CD14-positive monocyte (primary cell): ENCODE data around the gene TEAD1. TPM values are rescaled to one million over a fixed set of nuclear protein-coding genes. Genes with fewer than 3 reads are reported as not detected.

Experiments
- DNase-seq, 3 donors: peaks; one replicate each; pipeline ENCODE4 v3.0.0-alpha.2; 2011 to 2022
- H2AFZ ChIP-seq: 2 replicates; pipeline ENCODE4 v1.6.0; 2012; ENCODE audit warnings: mild to moderate bottlenecking, low read depth, low read length, inconsistent platforms; ENCODE audit not compliant: insufficient read depth, poor library complexity, severe bottlenecking
- H3K27ac ChIP-seq, 2 donors: 1 replicate in 1 of 2; 2 replicates in 1 of 2; pipeline ENCODE4 v1.5.1; 2012 to 2013; ENCODE audit warnings: low read length in 2 of 2, control low read depth in 1 of 2, inconsistent platforms in 1 of 2, low read depth in 1 of 2, mild to moderate bottlenecking in 1 of 2
- H3K27me3 ChIP-seq, 2 donors: one replicate each; pipeline versions ENCODE4 v1.6.0 to v1.6.1; 2011 to 2013; ENCODE audit warnings: low read length in 2 of 2; ENCODE audit not compliant: control insufficient read depth in 2 of 2, insufficient read depth in 2 of 2
- H3K36me3 ChIP-seq, 2 donors: replicated peaks in 1 of 2; 1 replicate in 1 of 2; 2 replicates in 1 of 2; pipeline versions ENCODE4 v1.5.1 to v1.6.1; 2012 to 2013; ENCODE audit warnings: low read length in 2 of 2, control low read depth in 1 of 2, inconsistent platforms in 1 of 2, mild to moderate bottlenecking in 1 of 2; ENCODE audit not compliant: insufficient read depth in 2 of 2, control insufficient read depth in 1 of 2
- H3K4me1 ChIP-seq, 2 donors: 1 replicate in 1 of 2; 2 replicates in 1 of 2; pipeline versions ENCODE4 v1.5.1 to v1.6.1; 2012 to 2013; ENCODE audit warnings: low read length in 2 of 2, control low read depth in 1 of 2, inconsistent platforms in 1 of 2, mild to moderate bottlenecking in 1 of 2, moderate library complexity in 1 of 2; ENCODE audit not compliant: insufficient read depth in 2 of 2, control insufficient read depth in 1 of 2
- H3K4me2 ChIP-seq: replicated peaks from 2 replicates; pipeline ENCODE3; 2012; ENCODE audit warnings: low read length, moderate library complexity, mild to moderate bottlenecking; ENCODE audit not compliant: poor library complexity, severe bottlenecking; ENCODE audit errors: extremely low read depth
- H3K4me3 ChIP-seq, 3 experiments: fragments of 200-600 bp in 1 of 3; sonication (generic) in 1 of 3; replicated peaks in 1 of 3; 1 replicate in 2 of 3; 2 replicates in 1 of 3; pipeline ENCODE4 v1.5.1; 2011 to 2013; ENCODE audit warnings: low read length in 3 of 3, mild to moderate bottlenecking in 3 of 3, control low read depth in 2 of 3, low read depth in 2 of 3, inconsistent platforms in 1 of 3, moderate library complexity in 1 of 3
- H3K79me2 ChIP-seq: 2 replicates; pipeline ENCODE4 v1.6.0; 2012; ENCODE audit warnings: mild to moderate bottlenecking, control low read depth, inconsistent platforms, low read length, moderate library complexity; ENCODE audit not compliant: insufficient read depth
- H3K9ac ChIP-seq: 2 replicates; pipeline ENCODE4 v1.6.0; 2017; ENCODE audit warnings: low read length, mild to moderate bottlenecking; ENCODE audit not compliant: insufficient read depth, poor library complexity, severe bottlenecking
- H3K9me3 ChIP-seq, 2 donors: replicated peaks in 1 of 2; 1 replicate in 1 of 2; 2 replicates in 1 of 2; pipeline versions ENCODE4 v1.5.1 to v1.6.1; 2012 to 2013; ENCODE audit warnings: low read length in 2 of 2, control low read depth in 1 of 2; ENCODE audit not compliant: control insufficient read depth in 1 of 2, insufficient read depth in 1 of 2
- H4K20me1 ChIP-seq: 2 replicates; pipeline ENCODE4 v1.6.0; 2012; ENCODE audit warnings: mild to moderate bottlenecking, low read length, control low read depth, moderate library complexity; ENCODE audit not compliant: insufficient read depth
- H3K27ac Mint-ChIP-seq, 7 donors: one replicate each; pipeline ENCODE4 v1.8.0; 2020; ENCODE audit warnings: mild to moderate bottlenecking in 7 of 7, mixed read lengths in 7 of 7, moderate library complexity in 6 of 7, inconsistent platforms in 2 of 7
- H3K27me3 Mint-ChIP-seq, 3 donors: one replicate each; pipeline ENCODE4 v1.8.0; 2021 to 2022; ENCODE audit warnings: low read depth in 3 of 3, mild to moderate bottlenecking in 3 of 3, mixed read lengths in 3 of 3, moderate library complexity in 3 of 3, inconsistent platforms in 1 of 3
- H3K36me3 Mint-ChIP-seq, 2 donors: one replicate each; pipeline ENCODE4 v1.8.0; 2020; ENCODE audit warnings: mixed read lengths in 2 of 2, inconsistent platforms in 1 of 2, mild to moderate bottlenecking in 1 of 2
- H3K4me1 Mint-ChIP-seq: one replicate; pipeline ENCODE4 v1.8.0; 2020; ENCODE audit warnings: mild to moderate bottlenecking, mixed read lengths
- H3K4me3 Mint-ChIP-seq, 2 donors: one replicate each; pipeline ENCODE4 v1.8.0; 2020; ENCODE audit warnings: mild to moderate bottlenecking in 2 of 2, mixed read lengths in 2 of 2, moderate library complexity in 1 of 2
- H3K9me3 Mint-ChIP-seq, 7 donors: one replicate each; pipeline ENCODE4 v1.8.0; 2020 to 2022; ENCODE audit warnings: mixed read lengths in 7 of 7, mild to moderate bottlenecking in 6 of 7, moderate library complexity in 6 of 7, inconsistent platforms in 2 of 7
- CTCF ChIP-seq: fragments of 200-600 bp; IDR thresholded peaks from one replicate; pipeline ENCODE4 v1.8.0; 2022; ENCODE audit warnings: antibody characterized with exemption, mild to moderate bottlenecking
- WGBS: methylation state at CpG from one replicate; pipeline ENCODE4 v1.1.5; 2013; ENCODE audit warnings: missing lambda C conversion rate; ENCODE audit not compliant: insufficient coverage; 5-methylcytosine and 5-hydroxymethylcytosine counted together
- intact Hi-C, 2 donors: fragments of 100-400 bp; cut with micrococcal nuclease; formaldehyde crosslinking; loops; one replicate each; pipeline versions ENCODE4 v1.15.0 to v1.15.1; 2023
- polyA plus RNA-seq, 3 donors: library from polyadenylated mRNA; depleted of rRNA in 1 of 3; unstranded in 2 of 3; stranded (reverse) in 1 of 3; fragments of 300-500 nt in 2 of 3; fragments of >200 nt in 1 of 3; fragmentation: Illumina TruSeq in 2 of 3; gene quantifications; 1 replicate in 2 of 3; 2 replicates in 1 of 3; pipeline ENCODE4 v1.2.3, GENCODE V29; 2012 to 2021

The TEAD1 gene
- polyA plus RNA-seq, 3 donors = not detected

GRCh38 chr11:12968826-12969225 is 294.6 kb downstream of the TEAD1 start:
- Histone ChIP-seq H3K4me2 (no peak overlapping the region), H3K4me1 (no peaks in the 10 kb centered on the region), H4K20me1 (no peaks in the 10 kb centered on the region), H3K79me2 (no peaks in the 10 kb centered on the region), H3K9ac (no peak overlapping the region), H3K27ac (no peak overlapping the region), H3K9me3 (no peaks in the 10 kb centered on the region), H3K27me3 (no peaks in the 10 kb centered on the region), H2AFZ (no peak overlapping the region), H3K36me3 (no peaks in the 10 kb centered on the region), H3K4me3 (no peak overlapping the region)
- no peak overlapping the region for H3K27ac Mint-ChIP-seq
- H3K27me3 Mint-ChIP-seq = peaks cover 4 to 10% (median 5%) of the 10 kb centered on the region in 3 donors
- WGBS = 90% methylated on average over 5 of the region's 6 CpGs
- H3K4me1 Mint-ChIP-seq = no peaks in the 10 kb centered on the region
- no peak for TF ChIP-seq CTCF
- no peaks in the 10 kb centered on the region for H3K36me3 Mint-ChIP-seq
- intact Hi-C loops = loop anchor here in 1 of 2 donors (5.0 kb wide), 1 partner anchor 373 kb away; no protein-coding TSS in a partner anchor
- no peak overlapping the region for H3K4me3 Mint-ChIP-seq
- H3K9me3 Mint-ChIP-seq = no peaks in the 10 kb centered on the region
- no peak for DNase-seq

GRCh38 chr11:12971955-12972354 is 297.7 kb downstream of the TEAD1 start:
- Histone ChIP-seq H3K9ac (no peak overlapping the region), H3K4me2 (no peak overlapping the region), H3K36me3 (no peaks in the 10 kb centered on the region), H4K20me1 (no peaks in the 10 kb centered on the region), H3K27ac (no peak overlapping the region), H3K9me3 (no peaks in the 10 kb centered on the region), H3K27me3 (no peaks in the 10 kb centered on the region), H2AFZ (no peak overlapping the region), H3K4me1 (peaks cover 8 to 10% of the 10 kb centered on the region in 2 donors), H3K79me2 (no peaks in the 10 kb centered on the region), H3K4me3 (no peak overlapping the region)
- H3K9me3 Mint-ChIP-seq = no peaks in the 10 kb centered on the region
- H3K4me3 Mint-ChIP-seq = no peak overlapping the region
- peaks cover 1 to 4% (median 2%) of the 10 kb centered on the region in 3 donors for H3K27me3 Mint-ChIP-seq
- no peak overlapping the region for H3K27ac Mint-ChIP-seq
- H3K36me3 Mint-ChIP-seq = no peaks in the 10 kb centered on the region
- no peaks in the 10 kb centered on the region for H3K4me1 Mint-ChIP-seq
- DNase-seq = no peak
- WGBS = 60% methylated on average over 1 of the region's 1 CpG
- intact Hi-C loops = no loop called here
- no peak for TF ChIP-seq CTCF
